NCI-H82 treated with DMSO at 0.1 percent for 48 hours (cell line): ENCODE measurements around the gene CFAP68.
A peak's percentile ranks its signal among the peaks of the same experiment; 100 is the strongest.
"Not testable (repeated sequence)": the region's sequence is repeated elsewhere in the genome, so short reads cannot be mapped to it uniquely, and the experiment has no call there.

Experiments used
- DNase-seq: peaks from one replicate; lab custom pipeline; 2025; ENCODE audit not compliant: unreplicated experiment; lab: John Stamatoyannopoulos, UW

CFAP68 gene

DNA sequence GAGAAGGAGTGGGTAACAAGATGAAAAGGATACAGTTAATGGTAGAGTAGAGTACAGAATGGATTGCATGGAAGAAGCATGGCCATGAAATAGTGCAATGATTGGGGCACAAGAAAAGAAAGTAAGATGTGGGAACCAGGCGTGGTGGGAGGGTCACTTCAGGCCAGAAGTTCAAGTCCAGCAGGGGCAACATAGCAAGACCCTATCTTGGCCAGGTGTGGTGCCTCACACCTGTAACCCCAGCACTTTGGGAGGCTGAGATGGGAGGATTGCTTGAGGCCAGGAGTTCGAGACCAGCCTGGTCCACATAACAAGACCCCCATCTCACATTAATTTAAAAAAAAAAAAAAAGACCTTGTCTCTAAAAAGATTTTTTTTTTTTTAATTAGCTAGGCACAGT lies 38.0 kb downstream of the CFAP68 start:
- no peak for DNase-seq

DNA sequence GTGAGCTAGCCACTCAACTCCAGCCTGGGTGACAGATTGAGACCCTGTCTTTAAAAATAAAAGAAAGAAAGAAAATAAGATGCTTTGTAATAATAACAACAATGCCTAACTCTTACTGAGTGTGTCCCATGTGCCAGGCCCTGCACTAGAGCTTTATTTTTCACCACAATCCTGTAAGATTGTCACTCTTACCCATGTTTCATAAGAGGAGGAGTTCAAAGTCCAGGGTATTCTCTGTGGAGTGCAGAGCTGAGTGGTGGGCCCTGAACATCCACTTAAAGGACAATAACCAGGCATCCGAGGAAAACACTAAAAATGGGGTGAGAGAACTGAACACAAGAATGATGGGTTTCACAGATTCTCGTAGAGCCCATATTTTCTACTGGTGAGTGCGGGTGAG lies 38.4 kb downstream of the CFAP68 start:
- no peak for DNase-seq

DNA sequence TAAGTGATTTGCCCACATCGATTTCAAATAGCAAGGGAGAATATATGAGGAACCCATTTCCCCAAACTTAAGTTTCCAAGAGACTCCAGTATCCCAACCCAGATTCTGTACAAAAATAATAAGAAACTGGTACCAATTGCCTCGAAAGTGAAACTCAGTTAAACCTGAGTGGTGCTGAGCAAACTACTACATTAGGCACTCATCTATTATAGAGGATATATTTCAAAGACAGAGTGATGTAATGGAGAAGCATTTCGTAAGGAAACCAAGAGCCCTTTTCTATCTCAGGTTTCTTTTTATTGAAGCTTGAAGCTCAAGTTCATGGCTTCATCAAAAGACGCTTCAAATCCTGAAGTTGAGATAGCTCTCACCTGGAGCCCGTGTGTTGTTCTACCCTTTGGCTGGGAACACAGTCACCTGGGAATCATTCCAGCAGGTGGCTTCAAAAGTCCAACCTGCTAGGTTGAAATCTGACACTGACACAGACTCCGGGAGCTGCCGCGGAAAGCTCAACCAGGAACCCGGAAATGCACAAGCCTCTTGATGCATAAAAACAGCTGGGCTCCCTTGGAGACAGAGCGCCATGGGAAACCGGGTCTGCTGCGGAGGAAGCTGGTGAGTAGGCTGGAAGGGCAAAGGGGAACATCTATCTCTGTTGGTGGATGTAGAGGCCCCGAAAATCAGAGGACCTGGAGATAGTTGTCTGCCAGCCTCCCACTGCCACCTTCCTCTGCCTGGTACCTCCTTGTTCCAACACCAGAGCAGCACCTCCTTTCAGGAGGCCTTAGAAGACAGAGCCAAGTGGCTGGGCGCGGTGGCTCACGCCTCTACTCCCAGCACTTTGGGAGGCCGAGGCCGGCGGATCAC lies 39.3 kb downstream of the CFAP68 start, which contains the start of gene C11orf52:
Gene C11orf52 (plus strand): TSS at position 524 of the 867 bp plus-strand sequence. CDS start 60 bp downstream, at position 584.
- DNase-seq, result no peak

DNA sequence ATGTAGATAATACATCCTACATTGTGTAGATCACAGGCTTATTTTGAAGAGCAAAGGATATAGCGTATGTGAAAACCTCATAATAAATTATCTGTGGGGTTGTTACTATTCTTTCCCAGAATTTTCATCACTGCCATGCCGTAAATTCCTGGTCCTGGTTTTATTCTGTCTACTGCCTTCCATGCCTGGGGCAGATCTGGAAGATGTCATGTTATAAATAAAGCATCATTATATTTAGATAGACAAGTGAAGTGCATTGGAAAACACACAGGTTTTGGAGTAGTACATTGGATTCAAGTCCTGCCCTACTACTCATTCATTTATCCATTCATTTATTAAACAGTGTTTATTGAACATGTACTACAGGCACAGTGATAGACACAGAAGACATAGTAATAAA lies 41.6 kb downstream of the CFAP68 start:
- DNase-seq, result no peak

DNA sequence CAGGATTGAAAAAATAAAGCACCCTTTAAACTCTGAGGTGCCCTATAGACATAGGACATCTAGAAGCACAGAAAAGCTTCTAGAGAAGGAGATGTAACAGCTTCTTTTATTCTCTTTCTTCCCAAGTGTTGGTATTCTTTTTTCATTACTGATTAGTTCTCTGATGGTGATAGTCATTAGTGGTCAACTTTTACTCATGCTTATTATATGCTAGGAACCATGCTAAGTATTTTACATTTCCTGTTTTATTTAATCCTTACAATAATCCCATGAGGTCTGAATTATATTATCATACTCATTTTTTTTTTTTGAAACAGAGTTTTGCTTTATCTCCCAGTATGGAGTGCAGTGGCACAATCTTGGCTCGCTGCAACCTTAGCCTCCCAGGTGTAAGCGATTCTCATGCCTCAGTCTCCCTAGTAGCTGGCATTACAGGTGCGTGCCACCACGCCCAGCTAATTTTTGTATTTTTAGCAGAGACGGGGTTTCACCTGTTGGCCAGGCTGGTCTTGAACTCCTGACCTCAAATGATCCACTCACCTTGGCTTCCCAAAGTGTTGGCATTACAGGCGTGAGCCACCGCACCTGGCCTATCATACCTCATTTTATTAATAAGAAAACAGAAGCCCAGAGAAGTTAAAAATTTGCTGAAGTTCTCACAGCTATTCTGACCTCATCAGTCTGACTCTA lies 42.3 kb downstream of the CFAP68 start:
- no peak for DNase-seq

DNA sequence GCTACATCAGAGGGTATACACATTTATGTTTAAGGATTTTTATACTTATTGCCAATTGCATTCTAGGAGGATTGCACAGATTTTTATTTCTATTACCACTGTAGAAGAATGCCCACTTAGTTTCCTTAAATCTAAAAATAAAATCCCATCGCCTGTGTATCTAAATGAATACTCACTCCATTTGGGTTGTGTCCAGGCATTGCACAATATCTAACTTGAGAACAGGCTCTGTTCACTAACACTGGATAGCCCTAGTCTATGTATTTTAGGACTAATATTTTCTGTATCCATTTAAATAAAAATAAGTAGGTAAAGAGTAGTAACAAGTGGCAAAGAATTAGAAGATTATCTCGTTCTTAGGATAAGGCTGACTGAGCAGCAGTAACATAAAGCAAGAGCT lies 43.5 kb downstream of the CFAP68 start:
- no peak for DNase-seq

DNA sequence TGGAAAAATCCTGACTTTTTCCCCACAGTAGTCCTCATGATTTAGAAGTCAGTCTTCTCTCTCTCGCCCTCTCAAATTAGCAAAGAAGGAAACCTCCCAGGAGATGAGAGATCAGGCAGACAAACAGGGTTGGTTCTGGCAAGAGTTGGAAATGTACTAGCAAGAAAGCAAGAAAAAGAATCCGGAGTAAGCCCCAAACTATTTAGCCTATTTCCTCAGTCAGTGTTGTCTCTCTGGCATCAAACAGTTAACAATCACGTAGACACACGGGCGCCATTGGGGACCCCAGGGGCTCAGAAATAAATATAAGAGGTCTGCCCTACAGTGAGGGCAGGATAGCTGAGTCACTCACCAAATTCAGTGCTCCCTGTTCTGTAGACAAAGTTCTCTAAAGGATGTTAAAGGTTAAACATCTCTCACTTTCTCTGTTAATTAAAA lies 44.0 kb downstream of the CFAP68 start:
- DNase-seq, result no peak

DNA sequence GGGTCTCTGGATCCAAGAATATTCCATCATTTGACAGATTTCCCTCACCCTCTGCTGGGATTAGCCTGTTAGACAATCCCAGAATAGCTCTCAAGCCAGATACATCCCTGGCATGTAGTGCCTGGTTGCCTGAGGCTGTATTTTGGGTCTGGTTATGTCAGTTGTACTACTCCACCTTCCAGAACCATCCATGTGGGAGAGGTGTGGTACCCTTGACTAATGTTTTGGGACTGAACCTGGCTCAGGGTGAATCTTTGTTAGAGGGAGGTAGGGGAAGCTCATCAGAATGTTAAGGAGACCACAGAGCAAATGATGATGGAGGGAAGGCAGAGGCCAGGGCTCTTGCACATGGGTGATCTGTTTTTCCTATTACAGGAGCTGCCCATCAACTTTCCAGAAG lies 44.6 kb downstream of the CFAP68 start:
- no peak for DNase-seq

DNA sequence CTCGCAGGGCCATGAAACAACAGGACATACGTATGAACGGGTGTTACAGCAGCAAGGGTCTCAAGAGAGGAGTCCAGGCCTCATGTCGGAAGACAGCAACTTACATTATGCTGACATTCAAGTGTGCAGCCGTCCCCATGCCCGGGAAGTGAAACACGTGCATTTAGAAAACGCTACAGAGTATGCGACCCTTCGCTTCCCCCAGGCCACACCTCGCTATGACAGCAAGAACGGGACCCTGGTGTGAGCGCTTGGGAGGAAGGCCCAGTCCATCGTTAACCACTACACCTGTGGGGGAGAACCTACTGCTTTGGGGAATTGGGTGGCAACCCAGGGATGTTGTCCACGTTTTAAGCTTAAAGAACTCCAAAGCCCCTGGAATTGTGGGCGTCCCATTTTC lies 46.6 kb downstream of the CFAP68 start:
- DNase-seq, result no peak

DNA sequence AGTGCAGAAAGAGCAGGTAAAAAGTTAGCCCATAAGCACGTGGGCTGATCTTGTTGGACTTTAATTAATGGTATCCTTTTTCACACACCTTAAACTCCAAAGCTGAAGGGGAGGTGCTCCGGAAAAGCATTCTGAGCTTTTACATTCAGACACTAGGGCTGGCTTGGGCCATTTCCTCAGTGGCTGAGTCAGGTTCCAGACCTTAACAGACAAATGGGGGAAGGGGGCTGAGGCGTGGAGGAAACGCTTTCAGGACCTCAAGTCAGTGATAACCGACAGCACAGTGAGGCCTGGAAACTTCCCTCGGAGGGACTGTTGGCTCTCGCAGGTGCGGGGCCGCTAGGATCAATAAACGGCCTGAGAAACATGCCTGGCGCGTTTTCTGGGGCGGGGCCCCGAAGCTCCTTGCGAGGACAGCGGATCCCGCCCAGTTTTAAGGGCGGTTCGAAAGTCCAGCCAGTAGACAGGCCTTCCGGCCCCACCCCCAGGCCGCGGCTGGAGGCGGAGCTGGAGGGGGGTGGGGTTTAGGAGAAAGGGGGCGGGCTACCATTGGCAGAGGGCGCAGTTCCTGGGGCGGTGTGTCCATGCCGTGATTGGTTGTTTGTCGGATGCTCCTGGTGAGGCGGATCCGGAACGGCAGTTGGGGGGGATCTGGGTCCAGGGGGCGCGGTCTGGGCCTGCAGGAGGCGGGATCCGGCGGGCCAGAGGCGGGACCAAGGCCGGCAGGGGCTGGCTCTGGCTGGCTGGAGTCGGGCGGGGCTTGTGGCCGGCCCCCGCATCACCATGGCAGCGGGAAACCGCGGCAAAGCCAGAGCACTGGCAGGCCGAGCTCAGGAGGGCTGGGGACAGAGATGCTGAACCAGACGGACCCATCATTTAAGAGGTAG lies 47.4 kb downstream of the CFAP68 start:
- peak; percentile 83 for DNase-seq

DNA sequence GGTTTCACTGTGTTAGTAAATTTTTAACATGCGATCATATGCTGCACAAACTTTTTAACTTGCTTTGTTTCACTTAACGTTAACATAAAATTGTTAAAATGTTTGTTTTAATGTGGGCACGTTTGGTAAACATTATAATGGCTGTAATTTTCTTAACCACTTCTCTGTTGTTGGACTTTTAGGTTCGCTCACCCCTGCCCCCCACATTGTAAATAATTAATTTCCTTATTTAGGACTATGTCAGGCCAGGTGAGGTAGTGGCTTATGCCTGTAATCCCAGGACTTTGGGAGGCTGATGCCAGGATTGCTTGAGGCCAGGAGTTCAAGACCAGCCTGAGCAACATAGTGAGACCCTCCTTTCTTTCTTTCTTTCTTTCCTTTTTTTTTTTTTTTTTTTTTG lies 51.1 kb downstream of the CFAP68 start:
- no peak for DNase-seq

DNA sequence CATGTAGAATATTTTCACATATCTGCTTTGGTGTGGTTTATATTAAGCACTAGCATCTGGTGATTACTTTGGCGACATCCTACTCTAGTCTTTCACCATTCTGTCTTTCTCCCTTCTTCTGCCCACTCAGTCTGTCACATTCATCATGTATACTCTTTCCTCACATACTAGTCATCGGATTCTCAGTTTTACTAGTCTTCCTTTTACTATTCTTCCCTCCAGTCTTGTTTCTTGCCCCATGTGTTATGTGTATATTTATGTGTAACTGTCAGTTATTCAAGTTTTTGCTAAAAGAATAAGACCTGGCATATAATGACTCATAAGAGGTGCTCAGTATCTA lies 53.2 kb downstream of the CFAP68 start:
- no peak for DNase-seq

DNA sequence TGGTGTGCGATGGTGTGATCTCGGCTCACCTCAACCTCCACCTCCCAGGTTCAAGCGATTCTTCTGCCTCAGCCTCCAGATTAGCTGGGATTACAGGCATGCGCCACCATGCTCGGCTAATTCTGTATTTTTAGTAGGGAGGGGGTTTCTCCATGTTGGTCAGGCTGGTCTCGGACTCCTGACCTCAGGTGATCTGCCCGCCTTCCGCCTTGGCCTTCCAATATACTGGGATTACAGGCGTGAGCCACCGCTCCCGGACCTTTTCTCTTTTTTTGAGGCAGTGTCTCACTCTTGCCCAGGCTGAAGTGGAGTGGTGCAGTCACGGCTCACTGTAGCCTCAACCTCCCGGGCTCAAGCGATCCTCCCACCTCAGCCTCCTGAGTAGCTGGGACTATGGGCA lies 53.8 kb downstream of the CFAP68 start:
- not testable (repeated sequence) for DNase-seq

DNA sequence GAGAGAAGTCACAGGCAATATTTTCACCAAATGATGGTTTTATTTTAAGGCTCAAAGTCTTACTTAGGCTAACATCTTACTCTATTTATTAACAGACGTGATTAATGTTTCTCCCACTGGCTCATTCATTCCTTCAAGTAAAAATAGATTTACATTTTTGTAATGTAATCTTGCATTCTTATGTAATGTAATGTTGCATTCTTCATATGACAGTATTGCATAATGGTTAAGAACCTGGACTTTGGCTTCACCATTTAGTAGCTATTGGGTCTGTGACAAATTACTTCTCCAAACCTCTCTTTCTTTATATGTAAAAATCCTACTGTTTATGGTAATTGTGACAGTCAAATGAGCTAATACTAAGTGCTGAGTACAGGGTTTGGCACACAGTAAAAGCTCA lies 54.5 kb downstream of the CFAP68 start:
- DNase-seq, result no peak

DNA sequence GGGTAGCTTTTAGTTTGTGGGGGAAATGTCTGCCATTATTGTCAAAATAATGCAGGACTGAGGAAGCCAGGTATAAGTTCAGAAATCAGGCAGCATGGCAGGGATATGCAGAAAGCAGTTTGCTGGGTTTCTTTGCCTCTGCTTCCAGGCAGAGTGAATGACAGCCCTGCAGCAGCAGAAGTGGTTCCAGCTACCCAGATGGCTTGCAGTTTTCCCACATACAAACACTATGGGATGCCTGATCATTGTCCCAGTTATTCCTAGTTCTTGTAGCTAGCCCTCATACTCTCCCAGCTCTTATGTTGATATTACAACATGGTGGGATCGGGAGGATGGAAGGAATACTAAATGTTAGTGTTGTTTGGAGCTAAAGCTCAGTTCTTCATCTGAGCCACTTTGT lies 55.0 kb downstream of the CFAP68 start:
- no peak for DNase-seq
